ENCODE measurements around the gene NKX6-2. TPM values are rescaled to one million over a fixed set of nuclear protein-coding genes. Genes with fewer than 3 reads are reported as not detected.
A peak's percentile ranks its signal among the peaks of the same experiment; 100 is the strongest.
"Not testable (repeated sequence)": the region's sequence is repeated elsewhere in the genome, so short reads cannot be mapped to it uniquely, and the experiment has no call there.

Gene NKX6-2
- total RNA-seq, 2 donors from 2014 or later: not detected

GRCh38 chr10:132802048-132802447 is 16.1 kb upstream of the NKX6-2 start:
- intact Hi-C loops (cut with DNase I): no loop called here
- DNase-seq (peak; percentile 13), ATAC-seq (no peak)

DNA sequence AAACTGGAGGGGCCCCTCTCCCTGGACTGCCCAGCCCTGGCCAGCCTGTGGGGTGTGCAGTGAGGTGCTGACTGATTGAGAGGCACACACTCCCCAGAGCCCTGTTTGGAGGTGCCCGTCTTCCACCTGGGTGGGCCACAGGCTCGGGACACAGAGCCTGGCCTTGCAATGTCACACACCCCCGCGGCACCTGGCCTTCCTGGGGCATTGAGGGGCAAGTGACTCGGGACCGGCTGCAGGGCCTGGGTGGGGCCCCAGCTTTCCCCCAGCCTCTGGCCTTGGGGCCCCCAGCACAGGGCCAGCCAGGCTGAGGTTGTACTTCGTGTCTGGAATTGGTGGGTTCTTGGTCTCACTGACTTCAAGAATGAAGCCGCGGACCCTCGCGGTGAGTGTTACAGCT is 13.9 kb upstream of the NKX6-2 start:
- no peak for ATAC-seq
- DNase-seq: peak; percentile 9
- intact Hi-C loops (cut with DNase I): no loop called here

DNA sequence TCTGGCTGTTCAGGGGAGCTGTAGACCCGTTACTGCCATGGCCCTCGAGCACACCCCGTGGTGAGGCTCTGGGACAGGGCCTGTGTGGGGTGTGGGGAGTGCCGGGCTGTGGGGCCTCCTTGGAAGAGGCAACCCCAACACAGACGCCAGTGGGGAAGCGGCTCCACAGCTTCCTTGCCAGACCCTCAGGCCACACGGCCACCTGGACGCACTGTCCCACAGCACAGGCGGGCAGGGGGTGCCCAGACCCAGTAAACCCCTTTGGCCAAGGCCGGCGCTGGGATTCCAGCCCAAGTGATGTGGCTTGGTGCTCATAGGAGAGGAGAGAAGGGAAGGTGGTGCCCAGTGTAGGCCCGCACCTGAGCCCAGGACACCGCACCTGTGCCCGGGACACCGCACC is 12.9 kb upstream of the NKX6-2 start:
- ATAC-seq (no peak), DNase-seq (no peak)
- intact Hi-C loops (cut with DNase I): no loop called here

GRCh38 chr10:132798403-132798802 is 12.5 kb upstream of the NKX6-2 start:
- ATAC-seq: no peak
- peak; percentile 10 for DNase-seq
- intact Hi-C loops (cut with DNase I): no loop called here

DNA sequence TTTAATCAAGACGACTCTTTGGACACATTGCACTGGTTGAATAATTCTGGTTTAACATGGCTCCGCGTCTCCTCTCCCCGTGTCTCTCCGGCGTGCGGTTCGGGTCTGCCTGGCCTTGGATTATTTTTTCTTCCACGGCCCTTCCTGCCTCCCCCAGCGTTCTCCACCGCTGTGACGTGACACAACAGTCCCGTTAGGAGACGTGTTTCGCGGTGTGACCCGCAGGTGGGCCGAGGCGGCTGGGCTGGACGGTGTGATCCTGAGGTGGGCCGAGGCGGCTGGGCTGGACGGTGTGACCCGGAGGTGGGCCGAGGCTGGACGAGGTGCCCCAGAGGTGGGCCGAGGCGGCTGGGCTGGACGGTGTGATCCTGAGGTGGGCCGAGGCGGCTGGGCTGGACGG is 12.0 kb upstream of the NKX6-2 start:
- intact Hi-C loops (cut with DNase I); DNase-seq; ATAC-seq: not testable (repeated sequence)

DNA sequence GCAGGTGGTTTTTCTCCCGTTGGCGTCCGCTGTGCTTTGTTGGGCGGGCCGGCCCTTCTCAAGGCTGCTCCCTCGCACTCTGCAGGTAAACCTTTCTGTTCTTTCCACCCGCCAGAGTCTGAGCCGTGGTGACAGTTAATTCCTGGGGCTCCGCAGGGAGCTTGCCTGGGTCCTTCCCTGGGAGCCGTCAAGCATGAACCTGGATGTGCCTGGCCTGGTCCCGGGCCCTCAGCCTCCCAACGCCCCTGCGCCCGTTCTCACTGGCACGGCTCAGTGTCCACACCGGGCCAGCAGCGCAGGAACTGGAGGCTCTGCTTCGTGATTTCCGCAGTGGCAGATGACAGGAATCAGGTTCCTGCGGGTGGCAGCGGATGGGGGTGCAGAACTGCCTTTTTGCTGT is 10.9 kb upstream of the NKX6-2 start:
- DNase-seq: no peak
- intact Hi-C loops (cut with DNase I): no loop called here
- no peak for ATAC-seq

DNA sequence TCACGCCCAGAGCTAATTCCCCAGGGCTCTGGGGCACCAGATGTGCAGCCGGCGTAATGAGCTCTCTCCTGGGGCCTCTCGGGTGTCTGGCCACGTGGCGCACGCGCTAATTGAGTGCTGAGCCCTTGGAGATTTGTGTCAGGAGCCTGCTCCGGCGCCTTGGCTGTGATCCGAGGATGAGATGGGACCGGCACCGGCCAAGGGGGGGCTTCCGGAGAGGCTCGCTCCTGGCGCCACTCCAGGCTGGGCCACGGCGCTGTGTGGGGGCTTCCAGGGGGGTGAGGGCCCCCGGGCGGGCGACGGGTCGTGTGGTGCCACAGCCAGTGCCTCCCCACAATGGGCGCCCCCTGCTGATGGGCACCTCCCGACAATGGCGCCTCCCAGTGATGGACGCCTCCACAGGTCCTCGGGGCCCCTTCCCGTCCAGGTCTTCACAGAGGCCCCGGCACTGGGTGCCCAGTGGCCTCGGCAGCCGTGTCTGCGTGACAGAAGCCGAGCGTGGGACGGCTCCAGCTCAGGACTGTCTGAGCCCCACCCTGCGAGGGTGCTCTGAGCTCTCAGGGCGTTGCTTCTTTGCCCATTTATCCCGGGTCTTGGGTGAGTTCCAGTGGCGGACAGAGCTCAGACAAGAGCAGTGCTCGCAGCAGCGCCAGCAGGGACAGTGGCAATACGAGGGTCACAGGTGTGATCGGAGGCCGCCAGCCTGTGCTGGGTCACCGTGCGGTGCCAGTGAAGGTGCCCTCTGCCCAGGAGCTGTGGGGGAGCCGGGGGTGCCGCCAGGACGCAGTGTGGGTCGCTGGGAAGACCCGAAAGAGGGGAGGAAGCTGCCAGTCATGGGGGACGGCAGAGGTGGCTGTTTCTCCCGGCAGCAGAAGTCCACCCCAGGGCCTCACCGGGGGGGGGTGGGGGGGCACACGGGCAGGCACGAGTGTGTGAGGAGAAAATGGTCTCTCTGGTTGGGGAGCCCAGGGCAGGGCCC is 8.2 kb upstream of the NKX6-2 start:
- ATAC-seq (no peak), DNase-seq (no peak)
- intact Hi-C loops (cut with DNase I): no loop called here

DNA sequence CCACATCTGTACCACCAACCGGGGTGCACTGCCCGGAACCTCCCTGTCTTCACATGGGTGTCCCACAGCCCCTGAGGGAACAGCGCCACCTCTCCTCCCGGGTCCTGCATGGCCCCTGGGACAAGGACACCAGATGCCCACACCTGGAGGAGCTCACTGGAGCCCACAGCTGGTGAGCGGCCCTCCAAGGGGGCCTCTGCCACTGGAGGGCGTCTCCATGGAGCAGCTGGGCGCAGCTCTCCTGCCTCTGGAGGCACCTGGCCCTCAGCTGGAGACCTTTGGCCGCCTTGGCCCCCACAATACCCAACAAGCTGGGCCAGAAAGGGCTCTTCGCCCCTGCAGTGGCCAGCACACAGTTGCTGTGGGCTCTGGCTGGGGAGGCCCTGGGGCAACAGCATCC is 7.3 kb upstream of the NKX6-2 start:
- no peak for ATAC-seq
- no peak for DNase-seq
- intact Hi-C loops (cut with DNase I): no loop called here

DNA sequence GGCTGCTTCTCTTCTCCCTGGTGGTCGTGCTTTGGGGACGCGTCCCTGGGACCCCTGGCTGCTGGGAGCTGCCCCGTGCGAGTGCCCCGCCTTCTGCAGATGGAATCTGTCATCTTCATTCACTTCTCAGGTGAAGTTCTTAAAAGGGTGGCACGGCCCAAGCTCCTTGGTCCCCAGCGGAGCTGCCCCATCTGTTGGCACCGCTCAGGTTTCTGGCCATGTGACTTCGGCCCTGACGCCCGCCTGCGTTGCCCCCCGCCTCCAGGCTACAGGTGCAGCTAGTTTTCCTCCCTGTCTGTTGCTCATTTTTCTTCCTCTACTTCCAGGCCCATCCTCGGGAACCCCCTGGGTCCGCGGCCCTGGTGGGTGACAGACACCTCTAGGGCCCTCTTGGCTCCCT is 6.8 kb upstream of the NKX6-2 start:
- DNase-seq (no peak), ATAC-seq (no peak)
- intact Hi-C loops (cut with DNase I): no loop called here

DNA sequence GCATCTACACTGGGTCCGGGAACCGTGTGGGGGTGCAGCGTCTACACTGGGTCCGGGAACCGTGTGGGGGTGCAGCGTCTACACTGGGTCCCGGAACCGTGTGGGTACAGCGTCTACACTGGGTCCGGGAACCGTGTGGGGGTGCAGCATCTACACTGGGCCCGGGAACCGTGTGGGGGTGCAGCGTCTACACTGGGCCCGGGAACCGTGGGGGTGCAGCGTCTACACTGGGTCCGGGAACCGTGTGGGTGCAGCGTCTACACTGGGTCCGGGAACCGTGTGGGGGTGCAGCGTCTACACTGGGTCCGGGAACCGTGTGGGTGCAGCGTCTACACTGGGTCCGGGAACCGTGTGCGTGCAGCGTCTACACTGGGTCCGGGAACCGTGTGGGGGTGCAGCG is 6.2 kb upstream of the NKX6-2 start:
- DNase-seq; intact Hi-C loops (cut with DNase I); ATAC-seq: not testable (repeated sequence)

DNA sequence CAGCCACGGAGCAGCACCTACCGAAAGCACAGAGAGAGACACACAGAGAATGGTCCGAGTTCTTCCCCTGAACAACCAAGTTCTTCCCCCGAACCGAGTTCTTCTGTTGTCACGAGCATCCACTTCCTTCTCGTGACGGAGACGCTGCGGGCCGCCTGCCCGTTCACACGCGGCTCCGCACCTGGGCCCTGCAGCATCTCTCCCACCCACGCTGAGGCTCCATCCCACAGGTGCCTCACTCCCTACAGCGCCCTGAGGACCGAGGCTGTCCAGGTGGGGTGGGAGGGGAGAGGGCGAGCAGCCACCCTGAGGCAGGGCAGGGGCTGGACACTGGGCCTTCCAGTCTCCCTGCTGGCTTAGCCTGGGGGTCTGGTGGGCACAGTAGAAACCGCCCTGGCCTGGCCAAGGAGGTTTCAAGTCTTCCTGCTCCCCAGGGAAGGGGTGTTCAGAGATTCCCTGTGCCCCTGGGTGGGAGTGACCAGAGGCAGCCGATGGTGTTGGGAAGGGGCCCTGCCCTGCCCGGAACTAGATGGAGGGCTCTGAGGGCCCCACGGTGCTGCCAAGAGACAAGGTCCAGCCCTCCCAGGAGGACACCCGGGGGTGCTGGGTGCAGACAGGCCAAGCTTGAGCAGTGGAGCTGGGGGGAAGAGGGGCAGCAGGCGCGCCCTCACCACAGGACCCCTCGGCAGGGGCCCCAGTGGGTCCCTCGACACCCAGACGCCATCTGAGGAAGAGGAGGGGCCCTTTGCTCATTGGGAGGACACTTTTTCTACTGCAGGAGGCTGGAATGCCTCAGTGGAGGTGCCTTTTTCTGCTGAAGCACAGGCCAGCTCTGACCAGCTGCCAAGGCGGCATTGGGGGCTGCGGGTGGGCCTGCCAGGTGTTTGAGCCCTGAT is 5.2 kb upstream of the NKX6-2 start:
- no peak for ATAC-seq
- intact Hi-C loops (cut with DNase I): no loop called here
- no peak for DNase-seq

GRCh38 chr10:132790470-132790869 is 4.5 kb upstream of the NKX6-2 start:
- intact Hi-C loops (cut with DNase I): no loop called here
- DNase-seq (no peak), ATAC-seq (no peak)

DNA sequence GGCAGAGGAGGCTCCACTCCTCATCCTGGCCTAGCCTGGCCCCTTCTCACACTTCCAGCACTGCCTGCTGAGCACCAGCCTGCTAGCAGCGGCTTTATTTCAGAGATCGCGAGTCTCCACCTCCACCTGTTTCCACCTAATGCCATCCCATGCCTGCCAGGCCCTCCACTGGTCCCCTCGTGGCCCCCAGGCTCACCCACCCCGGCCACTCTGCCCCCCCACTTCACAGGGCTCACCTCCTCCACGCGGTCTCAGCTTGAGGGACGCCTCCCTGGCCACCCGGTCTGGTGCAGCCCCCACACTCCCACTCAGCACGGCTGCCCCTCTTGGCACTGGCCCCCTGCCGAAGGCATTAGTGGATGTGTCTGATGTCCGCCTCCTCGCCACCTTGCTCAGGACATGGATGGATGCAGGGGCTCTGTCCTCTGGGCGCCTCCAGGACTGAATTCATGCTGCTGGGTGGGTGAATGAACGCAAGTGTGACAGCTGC is 3.8 kb upstream of the NKX6-2 start:
- intact Hi-C loops (cut with DNase I): no loop called here
- ATAC-seq: no peak
- DNase-seq: no peak

DNA sequence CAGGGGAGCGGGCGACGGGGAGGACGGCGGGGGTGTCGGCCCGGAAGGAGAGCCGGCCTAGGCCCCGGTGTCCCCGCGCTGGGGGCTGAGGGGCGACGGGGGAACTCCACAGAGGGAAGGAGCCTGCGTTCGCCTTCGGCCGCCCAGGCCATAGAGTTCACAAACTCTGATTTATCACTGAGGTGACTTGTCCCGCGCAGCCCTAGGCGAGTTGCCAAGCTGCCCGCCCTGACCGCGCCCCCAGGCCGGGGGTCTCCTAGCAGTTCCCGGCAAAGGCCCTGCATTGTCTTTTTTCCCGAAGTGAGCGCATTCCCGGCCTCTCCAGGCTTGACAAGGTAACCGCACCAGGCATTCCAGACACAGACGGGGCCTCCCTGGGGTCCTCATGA is 2.9 kb upstream of the NKX6-2 start:
- no peak for ATAC-seq
- no peak for DNase-seq
- intact Hi-C loops (cut with DNase I): no loop called here

- intact Hi-C loops (cut with DNase I): no loop called here
- no peak for DNase-seq
- peak in 1 of 2 donors; percentile 9 for ATAC-seq
These were observed 2.4 kb upstream of the NKX6-2 start for GRCh38 chr10:132788180-132788830.

GRCh38 chr10:132787495-132788179 is 1.7 kb upstream of the NKX6-2 start:
- no peak for ATAC-seq
- intact Hi-C loops (cut with DNase I): no loop called here
- DNase-seq: no peak

DNA sequence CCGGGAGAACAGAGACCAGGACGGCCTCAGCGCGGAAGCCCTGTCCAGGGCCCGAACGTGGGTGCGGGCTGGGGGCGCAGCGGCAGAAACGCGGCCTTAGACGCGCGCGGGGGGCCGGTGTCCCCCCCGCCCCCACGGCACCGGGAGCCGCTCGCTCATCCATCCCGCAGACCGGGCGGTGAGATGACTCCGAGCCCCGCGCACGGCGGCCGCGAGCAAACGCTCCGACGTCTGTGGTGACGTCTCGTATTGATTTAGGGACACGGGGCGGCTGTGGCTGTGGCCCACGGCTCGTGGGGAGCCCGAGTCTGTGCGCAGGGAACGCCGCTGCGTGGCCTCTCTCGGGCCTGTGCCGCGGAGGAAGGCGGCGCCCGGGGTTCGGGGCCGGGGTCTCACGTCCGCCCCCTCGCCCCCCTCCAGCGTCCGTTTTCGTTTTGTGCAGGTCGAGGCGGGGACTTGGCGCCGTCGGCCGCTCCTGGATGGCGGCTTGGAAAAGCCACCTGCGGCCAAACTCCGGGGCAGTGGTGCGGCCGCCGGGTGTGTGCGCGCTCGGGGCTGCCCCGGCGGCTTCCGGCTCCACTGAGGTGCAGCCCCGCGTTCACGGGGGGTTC is 1.0 kb upstream of the NKX6-2 start:
- intact Hi-C loops (cut with DNase I): no loop called here
- no peak for DNase-seq
- no peak for ATAC-seq

GRCh38 chr10:132786476-132786883 is 533 bp upstream of the NKX6-2 start:
- intact Hi-C loops (cut with DNase I): no loop called here
- no peak for ATAC-seq
- no peak for DNase-seq
